ENCODE results near the gene GBP2.

- TF ChIP-seq CTCF (IDR thresholded peaks at IDR 0.05), result no peak
- no peak for TF ChIP-seq POLR2A (IDR thresholded peaks at IDR 0.05)
Observed at GRCh38 chr1:89169166-89169565, 43.3 kb upstream of the GBP2 start.

All from Peyer's patch (tissue), 4 donors.